Left cardiac atrium (tissue), 4 donors: Measurements from ENCODE around the gene SYTL1. TPM values are rescaled to one million over a fixed set of nuclear protein-coding genes. Genes with fewer than 3 reads are reported as not detected.

Experiments used
- ATAC-seq, 2 donors: fragments of 200-7000 bp; cut with Tn5 transposase; one replicate each; pipeline ENCODE4 v1.9.1; 2020; ENCODE audit warnings: mild to moderate bottlenecking in 2 of 2, moderate library complexity in 2 of 2
- DNase-seq: peaks from one replicate; pipeline ENCODE4 v3.0.0-alpha.2; 2020
- intact Hi-C, 2 donors: fragments of 100-400 bp; cut with DNase I; formaldehyde crosslinking; loops; one replicate each; pipeline versions ENCODE4 v1.14.1 to v1.15.1; 2022 to 2023
- total RNA-seq, 2 donors: library from RNA; stranded (reverse); fragmentation: NEBNext Ultra II Directional; extraction: Animal tissue kit (Norgen Biotek cat#: 25700); gene quantifications; one replicate each; pipeline ENCODE4 v1.2.1, GENCODE V29; 2021
- donor health status: DM: no; HTN: yes; CAD: no.
- donor health status: DM: no; HTN: yes; CAD: no; lungs with severe emphysema.
- donor health status: DM: yes; HTN: yes; CAD: no.
- donor health status: Dilated cardiomyopathy.

Gene SYTL1
- total RNA-seq, 2 donors from 2014 or later: 0.81 to 2.4 TPM

DNA sequence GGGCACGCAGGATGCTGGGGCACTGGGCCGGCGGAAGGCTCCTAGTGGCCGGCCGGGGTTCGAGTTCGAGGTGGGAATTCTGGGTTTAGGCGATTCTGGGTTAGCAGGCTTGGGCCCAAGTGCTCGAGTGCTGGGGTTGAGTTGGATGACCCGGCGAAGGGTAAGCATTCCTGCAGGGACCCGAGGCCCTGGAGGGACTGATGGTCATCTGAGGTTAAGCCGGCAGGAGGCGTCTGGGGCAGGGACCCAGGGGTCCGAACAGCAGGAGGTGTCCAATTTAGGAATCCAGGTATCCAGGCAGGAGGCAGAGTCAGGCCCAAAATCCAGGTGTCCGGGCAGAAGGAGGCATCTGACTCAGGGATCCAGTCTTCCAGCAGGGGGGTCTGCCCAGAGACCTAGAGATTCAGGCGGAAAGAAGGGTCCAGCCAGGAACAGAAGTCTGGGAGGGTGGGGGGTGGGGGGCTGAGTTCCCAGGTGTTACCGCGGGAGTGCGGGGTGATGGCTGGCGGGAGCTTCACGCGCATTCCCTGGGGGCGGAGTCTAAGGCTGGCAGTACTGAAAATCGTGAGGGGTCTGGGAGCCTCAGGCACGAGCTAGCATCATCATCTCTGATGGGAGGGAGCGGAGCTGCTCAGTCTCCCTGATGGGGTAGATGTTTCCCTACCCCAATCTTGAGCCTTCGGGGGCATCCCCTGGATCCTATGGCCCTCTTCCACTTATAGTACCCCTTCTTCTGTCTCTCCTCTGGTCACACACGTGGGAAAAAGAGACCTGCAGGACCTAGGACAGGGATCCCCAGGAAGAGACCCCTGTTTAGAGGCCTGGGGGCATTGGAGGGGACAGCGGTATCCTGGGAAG lies 51.2 kb downstream of the SYTL1 start:
- intact Hi-C loops: loop anchor here in 1 of 2 donors (5.0 to 10.0 kb wide), 2 partner anchors 36 to 288 kb away; no protein-coding TSS in a partner anchor
- DNase-seq (no peak), ATAC-seq (no peak)

DNA sequence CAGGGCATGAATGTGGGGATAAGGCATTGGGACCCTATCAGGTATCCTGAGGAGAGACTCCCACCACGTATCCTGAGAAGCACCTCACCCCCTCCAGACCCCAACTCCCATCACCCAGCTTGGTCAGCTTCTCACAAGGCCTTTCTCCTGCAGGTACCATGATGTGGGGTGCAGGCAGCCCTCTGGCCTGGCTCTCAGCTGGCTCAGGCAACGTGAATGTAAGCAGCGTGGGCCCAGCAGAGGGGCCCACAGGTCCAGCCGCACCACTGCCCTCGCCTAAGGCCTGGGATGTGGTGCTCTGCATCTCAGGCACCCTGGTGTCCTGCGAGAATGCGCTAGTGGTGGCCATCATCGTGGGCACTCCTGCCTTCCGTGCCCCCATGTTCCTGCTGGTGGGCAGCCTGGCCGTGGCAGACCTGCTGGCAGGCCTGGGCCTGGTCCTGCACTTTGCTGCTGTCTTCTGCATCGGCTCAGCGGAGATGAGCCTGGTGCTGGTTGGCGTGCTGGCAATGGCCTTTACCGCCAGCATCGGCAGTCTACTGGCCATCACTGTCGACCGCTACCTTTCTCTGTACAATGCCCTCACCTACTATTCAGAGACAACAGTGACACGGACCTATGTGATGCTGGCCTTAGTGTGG lies 51.9 kb downstream of the SYTL1 start:
- no peak for DNase-seq
- no peak for ATAC-seq
- intact Hi-C loops: loop anchor here (2.0 to 10.0 kb wide), 3 partner anchors 36 to 289 kb away; no protein-coding TSS in a partner anchor

DNA sequence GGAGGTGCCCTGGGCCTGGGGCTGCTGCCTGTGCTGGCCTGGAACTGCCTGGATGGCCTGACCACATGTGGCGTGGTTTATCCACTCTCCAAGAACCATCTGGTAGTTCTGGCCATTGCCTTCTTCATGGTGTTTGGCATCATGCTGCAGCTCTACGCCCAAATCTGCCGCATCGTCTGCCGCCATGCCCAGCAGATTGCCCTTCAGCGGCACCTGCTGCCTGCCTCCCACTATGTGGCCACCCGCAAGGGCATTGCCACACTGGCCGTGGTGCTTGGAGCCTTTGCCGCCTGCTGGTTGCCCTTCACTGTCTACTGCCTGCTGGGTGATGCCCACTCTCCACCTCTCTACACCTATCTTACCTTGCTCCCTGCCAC lies 52.4 kb downstream of the SYTL1 start:
- ATAC-seq (no peak), DNase-seq (no peak)
- intact Hi-C loops: loop anchor here (2.0 to 10.0 kb wide), 3 partner anchors 37 to 289 kb away; no protein-coding TSS in a partner anchor

DNA sequence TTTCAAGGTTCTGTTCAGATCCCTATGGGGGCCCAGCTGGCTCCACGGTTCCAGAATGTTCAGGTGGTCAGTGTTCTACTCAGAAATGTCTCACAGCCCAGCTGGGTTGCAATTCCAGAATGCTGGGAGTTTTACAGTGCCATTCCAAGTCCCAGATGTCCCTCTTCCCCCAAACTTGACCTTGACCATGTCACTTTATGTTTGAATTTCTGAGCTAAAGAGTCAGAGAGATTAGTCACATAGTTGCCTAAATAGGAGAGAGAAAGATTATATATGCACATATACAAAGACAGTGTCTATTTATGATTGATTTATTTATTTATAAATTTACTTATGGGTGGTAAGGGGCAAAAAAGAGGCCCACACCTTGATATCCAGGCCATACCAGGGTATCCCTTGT lies 53.1 kb downstream of the SYTL1 start:
- no peak for ATAC-seq
- intact Hi-C loops: loop anchor here (2.0 to 10.0 kb wide), 3 partner anchors 38 to 290 kb away; no protein-coding TSS in a partner anchor
- DNase-seq: no peak

DNA sequence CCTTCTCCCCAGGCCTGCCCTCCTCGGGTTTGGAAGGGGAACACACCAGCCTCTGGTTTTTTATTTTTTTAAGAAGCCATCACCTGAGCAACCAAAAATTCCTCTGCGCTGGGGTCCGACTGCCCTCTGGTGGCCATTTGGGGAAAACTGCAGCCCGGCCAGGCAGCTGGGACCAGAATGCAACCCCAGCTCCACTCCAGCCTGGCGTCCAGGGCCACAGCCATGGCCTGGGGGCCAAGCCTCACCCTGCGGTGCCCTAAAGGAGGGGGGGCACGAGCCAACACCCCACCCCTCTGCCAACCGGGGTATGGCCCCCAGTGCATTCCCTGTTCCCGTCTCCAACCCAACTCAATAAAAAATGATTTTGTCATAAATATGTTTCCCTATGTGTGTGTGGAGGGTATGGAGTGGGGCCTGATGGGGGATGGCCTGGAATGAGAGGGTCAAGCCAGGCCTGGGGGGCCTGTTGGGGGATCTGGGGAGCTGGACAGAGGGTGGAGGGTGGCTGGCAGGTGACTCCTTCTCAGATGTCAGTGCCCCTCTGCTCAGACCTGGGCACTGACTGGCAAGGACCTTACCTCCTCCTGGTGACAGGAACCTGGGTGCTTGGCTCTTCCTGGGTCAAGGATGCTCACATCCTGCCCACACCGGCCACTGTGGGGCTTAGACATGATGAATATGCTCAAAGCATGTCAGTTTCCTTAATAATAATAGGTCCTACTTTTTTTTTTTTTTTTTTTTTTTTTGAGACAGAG lies 53.8 kb downstream of the SYTL1 start:
- intact Hi-C loops: loop anchor here (2.0 to 10.0 kb wide), 3 partner anchors 93 to 291 kb away; no protein-coding TSS in a partner anchor
- DNase-seq (peak; percentile 71), ATAC-seq (peak; percentile 11 to 19)

DNA sequence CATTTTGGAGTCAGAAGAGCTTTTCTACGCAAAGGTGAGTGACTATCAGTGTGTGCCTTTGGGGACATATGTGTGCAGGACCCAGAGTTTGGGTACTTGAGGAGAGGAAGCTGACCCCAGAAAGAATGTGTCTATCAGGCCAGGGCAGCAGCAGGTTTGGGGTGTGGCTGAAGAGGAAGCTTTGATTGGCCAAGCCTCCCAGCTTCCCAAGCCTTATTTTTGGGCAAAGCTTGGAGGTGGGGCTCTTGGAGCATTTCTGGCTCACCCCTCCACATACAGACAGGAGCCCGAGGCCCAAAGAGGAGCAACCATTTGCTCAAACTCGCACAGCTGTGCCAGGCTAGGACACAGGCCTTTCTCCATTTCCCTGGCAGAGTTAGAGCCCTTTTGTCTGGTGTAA lies 55.3 kb downstream of the SYTL1 start:
- DNase-seq (no peak), ATAC-seq (no peak)
- intact Hi-C loops: loop anchor here (2.0 to 10.0 kb wide), 2 partner anchors 210 to 292 kb away; no protein-coding TSS in a partner anchor

DNA sequence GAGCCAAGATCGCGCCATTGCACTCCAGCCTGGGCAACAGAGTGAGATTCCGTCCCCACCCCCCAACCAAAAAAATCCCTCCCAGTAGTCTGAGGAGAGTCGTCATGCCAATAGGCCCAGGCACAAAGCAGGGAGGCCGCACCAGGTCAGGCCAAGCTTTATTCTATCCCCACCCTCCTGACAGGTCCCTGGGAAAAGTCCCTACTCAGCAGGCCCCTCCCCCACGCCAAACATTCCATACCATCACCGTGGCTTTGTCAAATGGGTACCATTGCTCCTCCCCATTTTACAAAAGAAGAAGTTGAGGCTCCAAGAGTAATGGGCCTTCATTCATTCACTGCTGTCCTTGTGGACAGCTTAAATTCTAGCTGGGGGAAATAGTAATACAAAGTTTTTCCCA lies 55.9 kb downstream of the SYTL1 start:
- no peak for ATAC-seq
- DNase-seq: no peak
- intact Hi-C loops: loop anchor here (2.0 to 10.0 kb wide), 2 partner anchors 209 to 293 kb away; no protein-coding TSS in a partner anchor

DNA sequence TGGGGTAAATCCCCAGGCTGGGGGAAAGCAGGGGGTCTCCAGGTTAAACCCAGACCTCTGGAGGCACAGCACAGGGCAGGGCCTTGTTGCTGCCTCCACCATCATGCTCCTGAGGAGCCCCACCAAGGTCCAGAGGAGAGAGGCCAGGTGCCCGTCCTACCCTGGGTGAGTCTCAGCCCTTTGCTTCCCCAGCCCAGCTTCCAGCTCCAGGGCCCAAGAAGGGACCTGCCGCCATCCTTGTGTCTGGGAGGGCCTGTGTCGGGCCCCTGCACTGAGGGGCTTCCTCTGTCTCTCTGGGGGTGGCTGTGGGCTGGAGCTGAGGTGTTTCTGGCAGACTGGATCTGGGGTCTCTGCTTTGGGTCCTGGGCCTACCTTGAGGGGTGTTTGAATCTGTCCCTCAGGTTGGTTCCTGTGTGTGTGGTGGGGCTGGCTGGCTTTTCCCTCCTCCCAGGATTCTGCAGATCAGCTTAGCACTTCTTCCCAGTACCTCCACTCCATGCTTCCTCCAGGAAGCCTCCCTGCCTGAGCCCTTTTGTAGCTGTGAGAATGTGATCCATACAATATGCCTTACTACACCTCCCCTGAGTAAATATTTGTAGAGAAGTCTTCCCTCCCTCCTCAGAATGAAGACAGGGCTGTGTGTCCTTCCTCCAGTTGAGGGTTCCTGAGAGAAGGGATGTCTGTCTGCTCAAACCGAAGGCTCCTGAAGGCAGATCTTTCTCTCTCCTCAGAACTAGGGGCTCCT lies 56.8 kb downstream of the SYTL1 start:
- intact Hi-C loops: loop anchor here in 1 of 2 donors (10.0 kb wide), 1 partner anchor 294 kb away; no protein-coding TSS in a partner anchor
- no peak for ATAC-seq
- DNase-seq: no peak

DNA sequence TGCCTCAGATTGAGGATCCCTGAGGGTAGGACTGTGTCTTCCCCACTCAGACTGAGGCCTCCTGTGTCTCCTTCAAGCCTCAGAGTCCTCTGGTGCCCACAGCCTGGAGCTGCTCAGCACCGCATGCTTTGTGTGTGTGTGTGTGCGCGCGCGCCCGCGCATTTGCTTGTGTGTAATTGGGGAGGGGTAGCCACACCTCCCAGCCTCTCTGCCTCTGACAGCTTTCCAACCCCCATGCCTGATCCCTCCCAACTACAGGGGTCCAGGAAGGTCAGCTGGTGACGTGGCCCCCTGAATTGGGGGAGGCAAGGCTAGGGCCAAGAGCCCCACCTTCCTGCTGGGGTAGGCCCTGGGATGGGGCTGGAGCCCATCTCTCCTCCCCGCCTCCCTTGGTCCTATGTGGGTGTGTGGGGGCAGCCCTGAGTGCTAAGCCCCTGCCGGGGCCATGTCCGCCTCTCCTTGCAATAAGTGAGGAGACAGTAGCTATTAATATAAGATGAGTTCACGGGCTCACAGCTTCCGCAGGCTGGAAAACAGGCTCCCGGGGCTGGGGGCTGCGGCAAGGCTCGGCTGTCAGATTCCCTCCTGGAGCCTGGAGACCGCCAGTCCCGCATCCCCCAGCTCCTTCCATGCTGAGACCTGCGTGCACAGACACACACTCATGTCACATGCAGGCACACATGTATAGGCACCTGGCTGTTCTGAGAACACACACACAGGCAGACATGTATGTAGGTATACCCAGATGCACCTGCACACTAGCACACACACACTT lies 57.6 kb downstream of the SYTL1 start:
- DNase-seq (no peak), ATAC-seq (no peak)
- intact Hi-C loops: loop anchor here (5.0 to 10.0 kb wide), 2 partner anchors 263 to 295 kb away; no protein-coding TSS in a partner anchor

DNA sequence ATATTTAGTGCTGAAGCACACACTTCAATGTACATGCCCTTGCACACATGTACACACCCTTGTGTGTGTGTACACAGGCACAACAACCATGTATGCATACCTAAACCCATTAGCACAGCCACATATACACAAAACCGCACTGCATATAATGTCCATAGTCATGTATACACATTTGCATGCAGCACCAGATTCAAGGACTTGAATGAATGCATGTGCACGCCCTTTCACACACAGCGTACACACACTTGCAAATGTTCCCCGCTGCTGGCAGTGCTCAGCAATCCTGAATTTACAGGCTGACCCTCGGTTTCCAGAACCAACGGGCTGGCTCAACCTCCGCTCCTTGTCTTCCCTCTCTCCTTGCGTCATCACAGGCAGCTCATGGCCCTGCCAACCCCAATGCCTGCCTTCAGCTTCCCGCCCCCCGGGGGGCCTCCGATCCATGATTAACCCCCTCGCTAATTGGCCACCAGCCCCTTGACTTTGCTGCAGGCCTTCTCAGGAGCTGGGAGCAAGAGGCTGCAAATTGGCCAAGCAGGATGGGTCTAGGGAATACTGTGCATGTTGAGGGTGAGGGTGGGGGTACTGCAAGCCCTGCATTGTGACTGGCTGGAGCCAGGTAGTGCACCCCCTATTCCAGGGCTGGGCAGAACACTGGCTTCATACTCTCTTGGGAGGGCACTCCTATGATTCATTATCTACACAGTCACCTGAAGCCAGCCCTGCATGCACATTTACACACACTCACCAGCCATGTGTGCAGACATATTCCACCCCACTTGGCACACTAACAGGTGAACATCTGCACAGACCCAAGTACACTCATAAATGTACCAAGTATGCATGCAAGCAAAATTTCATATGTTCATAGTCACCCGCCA lies 58.5 kb downstream of the SYTL1 start:
- intact Hi-C loops: loop anchor here in 1 of 2 donors (5.0 kb wide), 1 partner anchor 262 kb away; no protein-coding TSS in a partner anchor

DNA sequence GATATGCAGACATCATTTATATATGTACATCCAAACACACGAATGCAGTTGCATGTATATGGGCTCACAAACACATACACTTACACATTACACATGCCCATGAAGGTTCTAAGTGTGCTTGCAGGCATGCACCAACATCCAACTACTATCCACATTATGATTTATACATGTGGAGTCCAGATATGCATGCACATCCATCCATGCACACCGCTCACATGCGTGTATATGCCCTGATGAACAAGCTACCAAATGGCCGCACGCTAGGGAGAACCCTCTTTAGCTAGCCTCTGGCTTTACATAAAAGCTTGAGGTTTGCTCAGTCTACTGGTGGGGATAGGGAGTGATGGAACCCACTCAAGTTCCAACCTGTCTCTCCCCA lies 59.1 kb downstream of the SYTL1 start:
- no peak for ATAC-seq
- DNase-seq: no peak
- intact Hi-C loops: loop anchor here in 1 of 2 donors (5.0 kb wide), 1 partner anchor 261 kb away; no protein-coding TSS in a partner anchor

More for the DNA sequence above, 58.5 kb downstream of the SYTL1 start:
- DNase-seq (no peak), ATAC-seq (no peak)

DNA sequence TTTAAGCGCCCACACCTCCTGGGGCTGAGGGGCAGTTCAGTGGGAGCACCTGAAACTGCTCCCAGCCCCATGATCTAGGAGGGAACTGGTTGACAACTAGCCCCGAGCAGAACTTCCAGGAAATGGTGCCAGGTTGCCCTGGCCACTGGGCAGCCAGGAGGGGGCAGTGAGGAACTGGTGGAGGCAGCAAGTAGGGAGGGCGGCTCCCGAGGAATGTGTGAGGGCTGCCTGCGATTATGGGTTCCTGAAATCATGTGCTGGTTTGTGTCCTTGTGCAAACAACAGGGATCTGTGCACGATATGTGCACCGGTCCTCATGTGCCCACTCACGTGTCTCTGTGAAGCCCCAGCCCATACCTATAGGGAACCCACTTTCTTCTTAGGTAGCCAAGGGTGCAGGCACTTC lies 60.5 kb downstream of the SYTL1 start:
- intact Hi-C loops: loop anchor here in 1 of 2 donors (5.0 kb wide), 1 partner anchor 260 kb away; no protein-coding TSS in a partner anchor
- peak; percentile 81 for DNase-seq
- peak; percentile 50 to 56 for ATAC-seq

DNA sequence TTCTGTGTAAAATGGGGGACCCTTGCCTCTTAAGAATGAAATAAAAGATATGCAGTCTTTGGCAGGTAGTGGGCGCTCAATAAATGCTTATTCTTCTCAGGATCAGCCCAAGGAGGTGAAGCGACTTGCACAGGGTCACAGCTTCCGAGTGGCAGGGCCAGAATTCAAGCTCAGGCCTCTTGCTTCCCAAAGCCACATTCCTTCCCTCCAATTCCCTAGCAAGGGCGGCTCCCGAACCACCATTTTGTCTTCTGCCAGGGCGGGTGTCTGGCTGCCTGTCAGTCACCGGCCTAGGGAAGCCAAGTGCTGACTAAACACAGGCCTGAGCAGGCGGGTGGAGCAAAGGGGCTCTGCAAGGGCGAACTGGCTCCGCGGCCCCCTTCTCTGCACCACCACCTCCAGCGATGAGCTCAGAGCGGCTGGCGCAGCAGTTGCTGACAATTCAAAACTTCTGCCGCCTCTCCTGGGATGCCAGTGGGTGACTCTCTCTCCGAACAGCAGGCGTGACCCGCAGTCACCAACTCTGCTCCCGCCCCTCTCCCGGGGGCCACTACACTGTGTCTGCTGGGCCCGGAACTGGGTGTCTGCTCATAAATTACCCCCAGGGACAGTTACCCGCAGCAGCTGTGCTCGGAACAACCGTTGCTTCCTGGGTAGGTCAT lies 61.4 kb downstream of the SYTL1 start:
- DNase-seq: peak; percentile 74
- intact Hi-C loops: loop anchor here in 1 of 2 donors (5.0 kb wide), 1 partner anchor 259 kb away; no protein-coding TSS in a partner anchor
- ATAC-seq: peak; percentile 53 to 61
